H1 (cell line): ENCODE results near the gene CMSS1.

ENCODE experiments used
- BACH1 ChIP-seq: IDR thresholded peaks from 2 replicates; pipeline ENCODE4 v1.6.1; 2012; ENCODE audit warnings: low read length, improper control_type of control experiment
- CBX8 ChIP-seq: fragments of 300-800, 300-1000 bp; sonication (generic); IDR thresholded peaks from 2 replicates; pipeline ENCODE4 v1.7.1; 2016; ENCODE audit warnings: low read depth, low read length, borderline replicate concordance
- EP300 ChIP-seq, 2 experiments: IDR thresholded peaks; 1 replicate in 1 of 2; 2 replicates in 1 of 2; pipeline ENCODE4 v1.6.1; 2011 to 2012; ENCODE audit warnings: low read depth in 2 of 2, low read length in 2 of 2, mild to moderate bottlenecking in 2 of 2, borderline replicate concordance in 1 of 2, inconsistent platforms in 1 of 2, moderate library complexity in 1 of 2
- EZH2 ChIP-seq: fragments of 200-600 bp; sonication (generic); IDR thresholded peaks from 2 replicates; pipeline ENCODE4 v1.7.1; 2012; ENCODE audit warnings: low read depth, mild to moderate bottlenecking, moderate library complexity, low read length, inconsistent platforms; ENCODE audit not compliant: severe bottlenecking
- SAP30 ChIP-seq: fragments of 300-600 bp; sonication (generic); IDR thresholded peaks from 2 replicates; pipeline ENCODE4 v1.7.1; 2012; ENCODE audit warnings: low read length, moderate library complexity, mild to moderate bottlenecking, inconsistent platforms; ENCODE audit not compliant: insufficient read depth, insufficient replicate concordance
- TBP ChIP-seq: IDR thresholded peaks from 2 replicates; pipeline ENCODE4 v1.6.1; 2011; ENCODE audit warnings: low read depth, low read length, improper control_type of control experiment
- YY1 ChIP-seq: IDR thresholded peaks from 2 replicates; pipeline ENCODE4 v1.6.1; 2011; ENCODE audit warnings: low read depth, mild to moderate bottlenecking, low read length
- TF ChIP-seq, protein P1 (sequence below), 3 experiments: IDR thresholded peaks; 1 replicate in 2 of 3; 2 replicates in 1 of 3; pipeline versions ENCODE4 v1.5.1 to v1.6.1; 2011; ENCODE audit warnings: low read length in 3 of 3, mild to moderate bottlenecking in 3 of 3, inconsistent platforms in 2 of 3, low read depth in 1 of 3, moderate library complexity in 1 of 3; ENCODE audit not compliant: insufficient read depth in 1 of 3; ENCODE audit errors: control extremely low read depth in 1 of 3

DNA sequence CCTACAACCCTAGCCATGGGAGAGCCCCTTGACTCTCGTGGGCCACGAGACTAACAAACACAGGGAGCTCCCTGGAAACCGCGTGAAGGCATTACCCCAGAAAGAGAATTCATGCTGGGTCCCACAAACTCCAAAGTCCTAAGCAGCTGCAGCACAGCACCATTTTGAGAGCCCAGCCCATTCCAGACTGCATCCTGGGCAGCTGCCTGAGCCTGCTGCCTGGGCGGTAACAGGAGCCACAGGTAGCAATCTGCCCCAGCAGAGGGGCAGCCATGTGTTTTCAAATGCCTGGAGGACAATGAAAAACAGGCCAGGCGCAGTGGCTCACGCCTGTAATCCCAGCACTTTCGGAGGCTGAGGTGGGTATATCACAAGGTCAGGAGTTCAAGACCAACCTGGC, 380.2 kb downstream of the CMSS1 start:
- TF ChIP-seq BACH1 (no peak), EZH2 (no peak), EP300 (IDR thresholded peaks at IDR 0.05; ENCODE audit: borderline replicate concordance in 1 of 2, low read depth in 2 of 2, low read length in 2 of 2) (no peak), SAP30 (no peak), YY1 (no peak), CBX8 (no peak), TBP (no peak)
- TF ChIP-seq, protein P1, sequence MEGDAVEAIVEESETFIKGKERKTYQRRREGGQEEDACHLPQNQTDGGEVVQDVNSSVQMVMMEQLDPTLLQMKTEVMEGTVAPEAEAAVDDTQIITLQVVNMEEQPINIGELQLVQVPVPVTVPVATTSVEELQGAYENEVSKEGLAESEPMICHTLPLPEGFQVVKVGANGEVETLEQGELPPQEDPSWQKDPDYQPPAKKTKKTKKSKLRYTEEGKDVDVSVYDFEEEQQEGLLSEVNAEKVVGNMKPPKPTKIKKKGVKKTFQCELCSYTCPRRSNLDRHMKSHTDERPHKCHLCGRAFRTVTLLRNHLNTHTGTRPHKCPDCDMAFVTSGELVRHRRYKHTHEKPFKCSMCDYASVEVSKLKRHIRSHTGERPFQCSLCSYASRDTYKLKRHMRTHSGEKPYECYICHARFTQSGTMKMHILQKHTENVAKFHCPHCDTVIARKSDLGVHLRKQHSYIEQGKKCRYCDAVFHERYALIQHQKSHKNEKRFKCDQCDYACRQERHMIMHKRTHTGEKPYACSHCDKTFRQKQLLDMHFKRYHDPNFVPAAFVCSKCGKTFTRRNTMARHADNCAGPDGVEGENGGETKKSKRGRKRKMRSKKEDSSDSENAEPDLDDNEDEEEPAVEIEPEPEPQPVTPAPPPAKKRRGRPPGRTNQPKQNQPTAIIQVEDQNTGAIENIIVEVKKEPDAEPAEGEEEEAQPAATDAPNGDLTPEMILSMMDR (IDR thresholded peaks at IDR 0.05; ENCODE audit: control extremely low read depth in 1 of 3, insufficient read depth in 1 of 3, low read depth in 1 of 3, low read length in 3 of 3) = no peak
